HEK293 (cell line): ENCODE data around the gene MSI2.

Experiments used
- CTCF ChIA-PET: fragments of 350-600 bp; formaldehyde crosslinking; extraction: SDS; loops from one replicate; lab custom pipeline; 2021; ENCODE audit warnings: antibody characterized with exemption; lab: Yijun Ruan, JAX
- POLR2A ChIA-PET: fragments of 300-600 bp; formaldehyde crosslinking; extraction: SDS; loops from one replicate; lab custom pipeline; 2020; ENCODE audit warnings: antibody characterized with exemption, inconsistent platforms; lab: Yijun Ruan, JAX
- H3K27ac ChIP-seq: fragments of 200-500 bp; sonication (Bioruptor generic); 2 replicates; pipeline ENCODE4 v1.5.1; 2014; ENCODE audit warnings: low read depth, low read length, control low read depth, inconsistent platforms; ENCODE audit errors: extremely low read depth
- H3K36me3 ChIP-seq, 2 experiments: fragments of 200-500 bp in 1 of 2; sonication (Bioruptor generic) in 1 of 2; 1 replicate in 1 of 2; 2 replicates in 1 of 2; pipeline ENCODE4 v1.5.1; 2014 to 2017; ENCODE audit warnings: inconsistent platforms in 2 of 2, low read length in 2 of 2; ENCODE audit not compliant: control insufficient read depth in 2 of 2, insufficient read depth in 1 of 2
- H3K4me1 ChIP-seq: fragments of 200-500 bp; sonication (Bioruptor generic); 2 replicates; pipeline ENCODE4 v1.5.1; 2014; ENCODE audit warnings: mild to moderate bottlenecking, low read length, inconsistent platforms; ENCODE audit not compliant: control insufficient read depth, insufficient read depth
- H3K4me3 ChIP-seq: 2 replicates; pipeline ENCODE4 v1.5.1; 2011; ENCODE audit warnings: low read depth, mild to moderate bottlenecking, control low read depth, low read length, moderate library complexity
- H3K9me3 ChIP-seq: fragments of 200-500 bp; sonication (Bioruptor generic); 2 replicates; pipeline ENCODE4 v1.5.1; 2014; ENCODE audit warnings: low read depth, low read length, inconsistent platforms; ENCODE audit not compliant: control insufficient read depth, insufficient read depth
- BCL11A ChIP-seq: fragments of 450-650 bp; formaldehyde crosslinking; IDR thresholded peaks from 2 replicates; pipeline ENCODE4 v1.5.1; 2016; ENCODE audit warnings: low read depth, missing biosample characterization, missing genetic modification characterization
- INSM2 ChIP-seq: fragments of 450-650 bp; formaldehyde crosslinking; IDR thresholded peaks from 2 replicates; pipeline ENCODE4 v1.5.1; 2016; ENCODE audit warnings: missing biosample characterization, missing genetic modification characterization
- PBX3 ChIP-seq: sonication (generic); formaldehyde crosslinking; IDR thresholded peaks from 2 replicates; pipeline ENCODE4 v1.8.1; 2022; ENCODE audit warnings: mild to moderate bottlenecking, moderate library complexity, missing genetic modification reagents
- PRDM10 ChIP-seq: fragments of 450-650 bp; formaldehyde crosslinking; IDR thresholded peaks from 2 replicates; pipeline ENCODE4 v1.5.1; 2016; ENCODE audit warnings: missing biosample characterization, missing genetic modification characterization
- REPIN1 ChIP-seq: fragments of 450-650 bp; formaldehyde crosslinking; IDR thresholded peaks from 2 replicates; pipeline ENCODE4 v1.5.1; 2017; ENCODE audit warnings: missing biosample characterization, missing genetic modification characterization, low read depth
- SP7 ChIP-seq: fragments of 450-650 bp; formaldehyde crosslinking; IDR thresholded peaks from 2 replicates; pipeline ENCODE4 v1.5.1; 2016; ENCODE audit warnings: missing biosample characterization, missing genetic modification characterization
- ZBTB10 ChIP-seq: fragments of 450-650 bp; formaldehyde crosslinking; IDR thresholded peaks from 2 replicates; pipeline ENCODE4 v1.5.1; 2016; ENCODE audit warnings: missing biosample characterization, missing genetic modification characterization
- ZBTB17 ChIP-seq: fragments of 450-650 bp; formaldehyde crosslinking; IDR thresholded peaks from 2 replicates; pipeline ENCODE4 v1.5.1; 2016; ENCODE audit warnings: missing biosample characterization, missing genetic modification characterization
- ZBTB7A ChIP-seq: fragments of 450-650 bp; formaldehyde crosslinking; IDR thresholded peaks from 2 replicates; pipeline ENCODE4 v1.5.1; 2016; ENCODE audit warnings: low read depth, missing biosample characterization, missing genetic modification characterization
- ZIC2 ChIP-seq: fragments of 450-650 bp; formaldehyde crosslinking; IDR thresholded peaks from 2 replicates; pipeline ENCODE4 v1.5.1; 2016; ENCODE audit warnings: missing biosample characterization, missing genetic modification characterization
- ZNF132 ChIP-seq: fragments of 450-650 bp; formaldehyde crosslinking; IDR thresholded peaks from 2 replicates; pipeline ENCODE4 v1.5.1; 2017; ENCODE audit warnings: missing biosample characterization, missing genetic modification characterization, borderline replicate concordance
- ZNF133 ChIP-seq: fragments of 450-650 bp; formaldehyde crosslinking; IDR thresholded peaks from 2 replicates; pipeline ENCODE4 v1.5.1; 2016; ENCODE audit warnings: missing biosample characterization, missing genetic modification characterization
- ZNF146 ChIP-seq: fragments of 450-650 bp; formaldehyde crosslinking; IDR thresholded peaks from 2 replicates; pipeline ENCODE4 v1.5.1; 2016; ENCODE audit warnings: missing biosample characterization, missing genetic modification characterization
- ZNF211 ChIP-seq: fragments of 450-650 bp; formaldehyde crosslinking; IDR thresholded peaks from 2 replicates; pipeline ENCODE4 v1.5.1; 2016; ENCODE audit warnings: low read depth, missing biosample characterization, missing genetic modification characterization
- ZNF37A ChIP-seq: fragments of 450-650 bp; IDR thresholded peaks from 2 replicates; pipeline ENCODE4 v1.5.1; 2018; ENCODE audit warnings: missing biosample characterization, missing genetic modification characterization
- ZNF391 ChIP-seq: fragments of 450-650 bp; formaldehyde crosslinking; IDR thresholded peaks from 2 replicates; pipeline ENCODE4 v1.5.1; 2016; ENCODE audit warnings: low read depth, missing biosample characterization, missing genetic modification characterization, borderline replicate concordance
- ZNF529 ChIP-seq: fragments of 450-650 bp; formaldehyde crosslinking; IDR thresholded peaks from 2 replicates; pipeline ENCODE4 v1.5.1; 2017; ENCODE audit warnings: missing genetic modification characterization, missing biosample characterization; ENCODE audit not compliant: insufficient replicate concordance
- ZNF571 ChIP-seq: fragments of 450-650 bp; formaldehyde crosslinking; IDR thresholded peaks from 2 replicates; pipeline ENCODE4 v1.5.0; 2017; ENCODE audit warnings: missing biosample characterization, missing genetic modification characterization
- ZNF596 ChIP-seq: fragments of 450-650 bp; IDR thresholded peaks from 2 replicates; pipeline ENCODE4 v1.5.0; 2018; ENCODE audit warnings: missing biosample characterization, mild to moderate bottlenecking, missing genetic modification characterization, moderate library complexity
- ZNF629 ChIP-seq: fragments of 450-650 bp; formaldehyde crosslinking; IDR thresholded peaks from 2 replicates; pipeline ENCODE4 v1.5.1; 2017; ENCODE audit warnings: missing biosample characterization, missing genetic modification characterization
- ZNF837 ChIP-seq: fragments of 450-650 bp; formaldehyde crosslinking; IDR thresholded peaks from 2 replicates; pipeline ENCODE4 v1.5.1; 2016; ENCODE audit warnings: missing biosample characterization, missing genetic modification characterization
- ZSCAN30 ChIP-seq: fragments of 450-650 bp; IDR thresholded peaks from 2 replicates; pipeline ENCODE4 v1.5.1; 2018; ENCODE audit warnings: missing biosample characterization, mild to moderate bottlenecking, missing genetic modification characterization, moderate library complexity

Gene MSI2

GRCh38 chr17:57264776-57265175, 8.5 kb downstream of the MSI2 start:
- CTCF ChIA-PET, result no interaction called here
- TF ChIP-seq ZNF529 (tag by site-specific recombination) (no peak), ZNF132 (tag by site-specific recombination) (no peak), ZNF571 (tag by site-specific recombination) (no peak), REPIN1 (tag by site-specific recombination) (no peak), ZNF211 (no peak), ZNF37A (tag by site-specific recombination) (no peak), PRDM10 (no peak), SP7 (tag by site-specific recombination) (no peak), PBX3 (CRISPR knock-in tag) (no peak), ZIC2 (tag by site-specific recombination) (no peak), BCL11A (tag by site-specific recombination) (no peak), ZNF133 (no peak), ZNF146 (tag by site-specific recombination) (no peak), ZNF596 (tag by site-specific recombination) (no peak), ZNF837 (tag by site-specific recombination) (no peak), ZBTB17 (tag by site-specific recombination) (no peak)
- TF ChIP-seq, all 188 proteins: peak for 0
- H3K36me3 ChIP-seq, result peaks cover 43 to 89% of the 10 kb centered on the region in 2 experiments

GRCh38 chr17:57266902-57267311, 10.6 kb downstream of the MSI2 start:
- TF ChIP-seq ZNF133 (no peak), PRDM10 (no peak), ZNF629 (no peak), ZBTB10 (tag by site-specific recombination) (no peak), ZBTB7A (tag by site-specific recombination) (no peak), INSM2 (tag by site-specific recombination) (no peak), ZNF391 (tag by site-specific recombination) (no peak), ZSCAN30 (tag by site-specific recombination) (no peak)
- no peak overlapping the region for H3K27ac ChIP-seq
- no peaks in the 10 kb centered on the region for H3K4me1 ChIP-seq
- POLR2A ChIA-PET, result no interaction called here
- peaks cover 33 to 81% of the 10 kb centered on the region in 2 experiments for H3K36me3 ChIP-seq
- CTCF ChIA-PET, result interaction anchor here (1.6 kb wide), 1 partner anchor 23 kb away, joined by 7 read pairs; no protein-coding TSS in a partner anchor
- H3K4me3 ChIP-seq, result no peak overlapping the region
- no peaks in the 10 kb centered on the region for H3K9me3 ChIP-seq

More at GRCh38 chr17:57264776-57265175, 8.5 kb downstream of the MSI2 start:
- POLR2A ChIA-PET, result no interaction called here
- no peaks in the 10 kb centered on the region for H3K9me3 ChIP-seq
- H3K4me1 ChIP-seq, result 0 out of 2 replicates have a peak, but pooled peaks cover 1% of the 10 kb centered on the region
- H3K27ac ChIP-seq, result no peak overlapping the region
- H3K4me3 ChIP-seq, result no peak overlapping the region
